RCC 7860 (cell line): ENCODE results near the gene MRNIP.

Experiments
- DNase-seq: peaks from one replicate; pipeline ENCODE4 v3.0.0-alpha.2; 2015; ENCODE audit warnings: low spot score
- FAIRE-seq: peaks from 2 replicates; lab custom pipeline; 2012; peaks lifted over from hg19 to GRCh38; lab: Jason Lieb, UNC

Gene MRNIP

DNA sequence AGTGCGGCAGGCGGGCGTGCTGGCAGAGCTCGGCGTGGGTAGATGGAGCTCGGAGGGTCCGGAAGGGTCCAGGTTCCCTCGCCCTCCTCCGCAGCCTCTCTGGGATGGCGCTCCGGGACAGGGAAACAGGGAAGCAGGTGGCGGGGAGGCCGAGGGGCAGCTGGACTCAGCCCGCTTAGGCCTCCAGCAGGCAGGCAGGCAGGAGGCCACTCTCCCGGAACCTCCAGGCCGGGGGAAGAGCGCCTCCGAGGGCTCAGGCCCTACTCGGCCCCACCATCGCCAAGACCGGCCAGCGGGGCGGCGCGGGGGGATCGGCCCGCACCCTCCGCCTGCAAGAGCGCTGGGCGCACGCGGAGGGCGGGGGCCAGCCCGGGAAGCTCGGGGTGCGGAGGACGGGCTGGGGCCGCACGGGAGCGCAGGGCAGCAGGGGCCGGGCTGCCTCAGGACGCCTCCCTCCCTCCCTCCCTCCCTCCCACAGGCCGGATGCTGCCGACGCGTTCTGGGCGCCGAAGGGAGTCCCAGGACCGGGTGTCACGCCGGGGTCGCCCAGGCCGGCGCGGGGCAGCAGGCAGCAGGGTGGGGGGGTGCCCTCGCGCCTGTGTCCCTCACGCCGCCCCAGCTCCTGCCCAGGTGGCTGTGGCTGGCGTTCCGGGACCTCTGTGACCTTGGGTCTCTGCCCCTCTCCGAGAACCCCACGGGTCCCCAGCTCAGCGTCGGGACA lies 52.9 kb downstream of the MRNIP start:
- FAIRE-seq = no peak
- DNase-seq = no peak

DNA sequence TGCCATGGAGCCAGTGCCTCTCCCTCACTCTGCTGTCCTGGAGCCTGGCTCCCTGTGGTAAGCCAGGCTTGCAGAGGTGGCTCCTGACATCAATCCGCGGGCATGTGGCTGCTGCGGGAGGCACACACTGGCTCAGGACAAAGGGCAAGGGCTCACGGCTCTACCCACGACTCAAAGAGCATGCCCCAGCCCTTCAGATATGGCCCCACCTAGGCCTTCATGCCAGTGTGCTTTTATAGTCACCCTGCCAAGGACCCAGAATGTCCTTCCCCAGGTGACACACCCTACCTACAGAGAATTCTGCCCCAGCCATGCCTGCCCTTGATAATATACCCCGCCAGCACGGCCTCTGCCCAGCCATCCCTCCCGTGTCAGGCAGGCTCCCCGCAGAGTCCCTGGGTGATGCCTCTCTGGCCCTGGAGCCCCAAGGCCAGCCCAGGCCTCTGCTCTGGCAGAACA lies 53.5 kb downstream of the MRNIP start:
- FAIRE-seq (no peak), DNase-seq (no peak)

DNA sequence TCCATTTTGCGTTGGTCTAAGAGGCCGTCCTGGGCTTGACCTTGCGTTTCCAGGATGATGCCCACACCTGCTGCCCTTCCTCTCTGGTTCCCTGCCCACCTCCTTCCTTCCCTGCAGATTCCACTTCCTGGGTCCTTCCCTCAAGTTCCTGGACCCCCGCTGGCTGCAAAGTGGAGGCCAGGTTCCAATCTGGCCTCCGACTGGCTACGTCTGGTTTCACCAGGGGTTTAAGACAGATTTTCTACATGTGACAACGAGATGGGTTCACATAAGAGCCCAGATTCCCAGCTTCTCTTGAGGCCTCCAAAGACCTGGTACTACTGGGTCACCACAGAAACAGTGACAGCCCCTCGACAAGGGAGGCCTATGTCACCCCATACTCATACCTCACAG lies 54.1 kb downstream of the MRNIP start:
- DNase-seq (no peak), FAIRE-seq (no peak)

DNA sequence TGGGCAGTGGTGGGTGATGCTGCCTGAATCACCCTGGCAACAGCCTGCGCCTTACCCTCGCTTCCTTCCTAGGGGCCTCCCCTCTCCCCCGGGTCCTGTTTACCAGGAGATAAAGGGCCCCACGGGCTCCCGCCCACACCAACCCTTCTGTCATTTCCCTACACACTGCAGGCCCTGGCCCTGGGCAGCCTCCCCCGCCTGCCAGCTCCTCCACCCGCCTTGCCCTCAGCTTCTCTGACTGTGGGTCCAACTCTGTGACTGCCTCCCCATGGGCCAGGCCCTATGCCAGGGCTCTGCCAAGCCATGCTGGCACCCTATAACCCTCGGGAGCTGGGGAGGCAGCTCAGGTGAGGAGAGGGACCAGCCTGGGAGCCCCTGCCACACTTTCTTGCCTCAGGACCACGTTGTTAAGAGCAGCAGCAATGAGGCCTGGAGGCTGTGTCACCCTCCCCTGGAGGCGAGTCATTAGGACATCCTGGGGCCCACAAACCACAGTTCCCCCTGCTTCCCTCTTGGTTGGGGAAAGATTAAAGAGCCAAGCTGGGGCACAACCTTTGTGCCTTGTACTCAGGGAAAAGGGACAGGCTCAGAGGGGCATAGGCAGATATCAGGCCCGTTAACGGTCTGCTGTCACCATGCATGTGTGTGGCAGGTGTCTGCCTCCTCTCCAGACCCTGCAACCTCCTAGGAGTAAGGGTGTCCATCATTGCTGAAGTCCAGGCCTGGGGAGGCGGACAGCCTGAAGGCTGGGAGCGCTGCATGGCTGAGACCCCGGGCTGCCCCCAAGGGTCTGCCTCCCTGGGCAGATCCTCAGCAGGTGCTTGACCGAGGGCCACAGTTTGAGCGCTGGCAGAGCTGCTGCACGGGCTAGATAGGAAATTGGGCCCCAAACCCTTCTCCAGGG lies 54.7 kb downstream of the MRNIP start:
- DNase-seq (no peak), FAIRE-seq (no peak)

DNA sequence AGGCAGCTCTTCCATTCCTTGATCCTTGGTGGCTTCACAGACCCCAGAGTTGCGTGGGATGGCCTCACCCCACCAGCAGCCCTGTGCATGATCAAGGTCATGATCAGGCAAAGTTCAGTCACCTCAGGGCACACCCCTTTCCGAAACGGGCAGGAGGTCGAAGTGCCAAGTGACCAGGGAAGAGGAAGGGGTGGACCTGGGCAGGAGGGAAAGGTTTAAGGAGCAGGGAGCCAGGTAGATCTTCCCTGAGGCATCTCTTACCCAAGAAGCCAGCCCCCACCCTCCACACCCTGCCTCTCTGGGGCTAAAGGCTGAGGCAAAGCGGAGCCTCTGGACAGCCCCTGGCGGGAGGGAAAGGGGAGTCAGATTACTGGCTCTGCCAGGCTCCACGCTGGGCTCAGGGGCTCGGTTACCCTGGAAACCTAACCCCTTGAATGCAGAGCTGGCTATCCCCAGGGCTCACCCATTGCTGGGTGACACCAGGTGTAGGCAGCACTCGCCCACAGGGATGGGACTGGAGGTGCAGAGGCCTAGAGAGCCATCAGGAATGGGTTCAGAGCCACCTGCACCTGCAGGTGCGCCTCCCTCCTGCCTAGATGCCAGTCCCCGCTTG lies 55.6 kb downstream of the MRNIP start:
- no peak for FAIRE-seq
- DNase-seq = no peak

DNA sequence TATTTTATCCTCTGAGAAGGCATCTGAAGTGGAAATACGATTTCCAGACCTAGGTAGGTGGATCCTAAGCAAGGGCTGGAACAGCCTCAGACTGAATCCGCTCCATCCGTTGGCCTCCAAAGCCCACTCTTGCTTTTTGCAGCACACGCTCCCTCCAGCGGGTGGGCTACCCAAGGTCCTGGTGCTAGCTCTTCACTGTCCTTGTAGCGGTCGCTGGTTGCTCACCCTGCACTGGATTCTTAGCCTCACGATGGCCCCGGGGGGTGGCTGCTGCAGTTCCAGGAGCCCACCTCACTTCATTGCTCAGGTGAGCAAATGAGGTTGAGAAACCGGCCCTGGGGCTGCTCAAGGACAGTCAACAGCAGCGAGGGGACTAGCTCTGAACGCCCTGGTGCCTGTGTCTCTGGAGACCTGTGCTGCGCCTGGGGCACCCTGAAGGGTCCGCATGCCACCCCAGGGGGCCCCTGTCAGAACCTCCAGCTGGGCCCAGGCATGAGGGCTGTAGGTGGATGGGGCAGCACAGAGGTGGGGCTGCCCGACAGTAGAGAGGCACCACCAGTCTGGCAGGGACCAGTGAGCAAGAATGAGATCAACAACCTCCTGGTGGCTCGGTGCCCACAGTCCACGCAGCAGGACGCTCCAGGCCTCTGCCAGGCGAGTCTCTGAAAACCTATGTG lies 56.3 kb downstream of the MRNIP start:
- FAIRE-seq (no peak), DNase-seq (no peak)

DNA sequence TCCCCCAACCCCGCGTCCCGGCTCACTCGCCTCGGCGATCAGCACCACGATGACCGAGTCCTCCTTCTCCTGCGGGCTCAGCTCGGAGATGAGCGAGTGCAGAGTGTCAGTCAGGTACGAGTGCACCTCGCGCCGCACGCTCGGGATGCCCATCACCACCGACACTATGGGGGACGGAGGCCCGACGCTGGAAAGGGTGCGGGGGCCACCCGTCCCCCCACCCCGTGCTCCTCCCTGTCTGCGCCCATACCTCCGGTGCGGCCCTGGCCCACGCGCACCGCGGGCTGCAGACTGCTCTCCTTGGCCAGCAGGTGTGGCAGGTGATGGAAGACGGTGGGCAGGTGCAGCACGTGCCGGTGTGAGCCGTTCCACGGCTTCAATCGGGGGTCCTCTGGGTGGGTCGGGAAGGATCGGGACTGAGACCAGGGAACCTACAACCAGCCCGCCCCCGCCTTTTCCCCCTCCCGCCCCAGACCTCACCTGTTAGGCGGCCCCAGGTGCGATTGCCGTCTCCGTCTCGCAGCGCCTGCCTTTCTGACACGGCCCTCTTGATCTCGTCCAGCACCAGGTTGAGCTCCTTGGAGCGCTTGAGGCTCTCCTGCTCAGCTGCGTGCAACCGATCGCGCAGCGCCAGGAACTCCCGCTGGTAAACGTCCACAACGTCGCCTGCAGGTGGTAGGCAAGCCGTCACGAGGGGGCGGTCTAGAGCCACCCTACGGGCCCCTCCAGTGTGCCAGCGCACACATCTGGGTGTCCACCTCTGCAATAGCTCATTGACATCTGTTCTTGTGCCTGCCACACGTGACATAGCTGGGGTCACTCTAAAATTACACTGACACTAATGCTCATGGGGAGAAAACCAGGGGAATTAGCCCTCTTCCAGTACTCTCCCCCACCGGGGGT lies 57.1 kb downstream of the MRNIP start:
- FAIRE-seq = no peak
- no peak for DNase-seq

DNA sequence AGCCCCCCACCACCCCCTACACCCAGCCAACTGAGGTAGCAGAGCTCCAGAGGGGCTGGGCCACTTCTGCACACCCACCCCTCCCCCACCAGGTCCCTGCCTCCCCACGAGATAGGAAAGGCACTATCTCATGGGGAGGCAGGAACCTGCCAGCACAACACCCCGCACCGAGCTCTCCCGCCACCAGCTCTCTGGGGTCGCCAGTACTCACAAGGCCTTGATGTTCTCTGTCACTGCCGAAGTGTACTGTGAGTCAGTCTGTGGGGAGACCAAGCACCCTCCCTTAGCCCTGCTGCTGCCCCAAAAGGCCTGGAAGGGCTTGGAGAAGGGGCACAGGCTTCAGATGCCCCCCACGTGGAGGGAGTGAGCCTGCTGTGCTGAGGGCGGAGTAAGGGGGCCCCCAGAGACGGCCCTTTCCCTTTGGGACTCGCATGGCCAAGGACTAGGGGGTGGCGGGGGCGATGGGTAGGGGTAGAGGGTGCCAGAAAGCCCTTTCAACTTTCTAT lies 57.9 kb downstream of the MRNIP start:
- FAIRE-seq (no peak), DNase-seq (no peak)

DNA sequence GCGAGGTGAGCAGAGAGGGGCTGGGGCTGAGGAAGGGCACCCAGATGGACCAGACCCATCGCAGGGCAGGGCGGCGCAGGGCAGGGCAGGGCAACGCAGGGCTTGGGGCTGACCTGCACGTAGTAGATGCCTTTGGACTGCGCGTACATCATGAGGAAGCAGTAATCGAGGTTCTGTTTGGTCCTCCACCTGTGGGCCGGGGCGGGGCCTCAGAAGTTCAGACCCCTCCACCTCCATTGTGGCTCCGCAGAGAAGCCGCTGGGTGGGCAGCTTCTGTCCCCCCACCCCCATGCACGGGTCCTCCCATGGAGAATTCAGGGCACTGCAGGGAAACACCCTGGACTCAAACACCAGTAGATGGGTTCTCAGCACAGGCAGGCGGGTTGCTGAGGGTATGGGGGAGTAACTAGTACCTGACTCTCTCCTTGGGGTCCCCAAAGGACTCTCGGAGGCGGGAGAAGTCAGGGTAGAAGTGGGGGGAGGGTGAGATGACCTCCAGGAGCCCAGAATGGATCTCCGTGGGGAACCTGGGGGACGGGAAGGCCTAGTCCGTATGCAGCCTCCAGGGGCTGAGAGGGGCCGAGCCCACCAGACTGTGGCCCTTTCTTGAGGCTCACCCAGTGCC lies 58.4 kb downstream of the MRNIP start:
- no peak for DNase-seq
- no peak for FAIRE-seq

DNA sequence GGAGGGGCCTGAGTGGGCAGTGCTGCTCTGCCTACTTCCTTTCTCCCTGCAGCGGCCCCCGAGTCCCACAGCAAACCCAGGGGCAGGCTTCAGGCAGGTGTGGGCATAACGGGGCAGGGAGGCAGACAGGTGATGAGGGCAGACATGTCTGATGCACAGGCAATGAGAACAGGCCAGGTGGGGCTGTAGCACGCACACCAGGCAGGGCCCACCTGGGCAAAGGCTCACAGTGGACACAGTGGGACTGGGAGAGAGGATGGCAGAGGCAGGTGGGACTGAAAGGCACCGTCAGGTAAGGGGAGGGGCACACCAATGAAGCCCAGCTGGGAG lies 59.0 kb downstream of the MRNIP start:
- DNase-seq (no peak), FAIRE-seq (no peak)

DNA sequence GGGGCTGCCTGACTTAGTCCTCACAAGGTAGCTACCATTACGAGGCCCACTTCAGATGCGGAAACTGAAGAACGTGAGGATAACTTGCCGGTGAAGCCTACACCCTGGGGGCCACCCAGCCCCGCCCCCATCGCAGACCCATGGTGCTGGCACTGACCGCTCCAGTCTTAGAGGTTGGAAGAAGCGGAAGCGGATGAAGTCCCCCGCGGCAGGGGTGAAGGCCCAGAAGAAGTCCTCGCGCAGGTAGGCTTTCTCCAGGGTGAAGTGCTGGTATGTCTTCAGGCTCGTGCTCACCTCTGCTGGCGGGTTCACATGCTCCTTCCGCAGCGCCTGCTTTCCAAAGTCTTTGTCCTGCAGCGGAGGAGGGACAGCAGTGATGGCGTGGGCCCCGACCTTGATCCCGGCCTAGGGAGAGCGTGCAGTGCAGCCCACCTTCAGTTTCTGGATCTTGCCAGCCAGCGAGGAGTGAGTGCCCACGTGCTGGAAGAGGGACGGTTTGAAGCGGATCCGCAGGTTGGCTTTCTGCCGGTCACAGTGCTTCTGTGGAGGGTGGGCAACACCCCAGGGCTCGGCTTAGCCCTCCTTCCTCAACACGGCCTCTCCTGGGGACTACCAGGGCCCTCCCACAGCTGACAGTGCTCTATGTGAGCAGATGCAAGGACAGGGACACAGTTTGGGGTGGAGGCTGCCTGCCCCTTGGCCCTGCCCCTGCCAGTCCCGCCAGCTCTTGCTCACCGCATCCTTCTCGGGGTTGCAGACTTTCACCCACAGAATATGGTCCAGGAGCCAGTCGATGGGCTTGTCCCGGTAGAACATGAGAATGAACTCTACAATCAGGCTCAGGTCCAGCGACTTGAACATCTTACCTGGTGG lies 59.6 kb downstream of the MRNIP start:
- no peak for DNase-seq
- no peak for FAIRE-seq

DNA sequence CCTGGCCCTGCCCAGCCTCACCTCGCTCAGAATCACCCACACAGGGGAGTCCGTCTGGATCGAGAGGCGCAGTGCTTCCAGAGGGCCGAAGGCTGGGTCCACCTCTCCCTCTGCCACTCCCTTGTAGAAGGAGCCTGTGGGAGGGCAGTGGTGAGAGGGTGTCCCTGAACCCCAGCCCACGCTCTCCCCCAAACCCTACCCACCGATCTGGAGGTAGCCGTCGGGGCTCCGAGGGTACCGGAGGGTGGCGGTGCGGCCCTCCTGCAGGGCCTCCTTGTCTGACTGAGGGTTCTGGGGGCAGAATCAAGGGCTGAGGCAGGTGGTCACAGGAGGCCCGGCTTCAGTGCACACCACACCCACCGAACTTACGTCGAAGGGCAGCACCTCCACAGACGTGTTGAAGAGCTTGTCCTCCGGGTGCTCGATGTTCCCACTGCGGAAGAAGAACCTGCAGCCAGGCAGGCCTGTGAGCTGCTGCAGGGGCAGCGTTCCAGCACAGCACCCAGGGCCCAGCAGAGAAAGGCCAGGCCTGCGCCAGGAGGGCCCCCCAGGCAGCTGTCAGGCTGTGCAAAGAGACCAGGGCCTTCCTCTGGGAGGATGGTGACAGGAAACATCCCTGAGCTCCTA lies 60.4 kb downstream of the MRNIP start:
- FAIRE-seq (no peak), DNase-seq (no peak)

DNA sequence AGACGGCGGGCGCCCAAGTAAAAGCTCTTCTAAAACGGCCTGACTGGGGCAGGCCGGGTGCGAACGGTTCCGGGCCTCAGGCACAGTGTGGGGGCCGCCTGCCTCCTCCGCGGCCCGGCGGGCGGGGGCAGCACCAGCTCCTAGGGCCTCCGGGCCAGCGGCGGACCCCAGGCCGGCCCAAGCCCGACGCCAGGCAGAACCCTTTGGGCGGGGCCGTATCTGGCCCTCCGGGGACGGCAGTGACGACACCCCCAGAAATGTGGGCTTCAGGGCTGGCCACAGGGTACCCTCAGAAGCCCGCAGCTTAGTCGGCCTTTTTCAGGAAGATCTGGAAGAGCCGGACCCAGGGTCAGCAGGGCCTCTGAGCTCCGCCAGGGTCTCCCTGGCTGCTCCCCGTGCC lies 60.9 kb downstream of the MRNIP start:
- DNase-seq = no peak
- no peak for FAIRE-seq

DNA sequence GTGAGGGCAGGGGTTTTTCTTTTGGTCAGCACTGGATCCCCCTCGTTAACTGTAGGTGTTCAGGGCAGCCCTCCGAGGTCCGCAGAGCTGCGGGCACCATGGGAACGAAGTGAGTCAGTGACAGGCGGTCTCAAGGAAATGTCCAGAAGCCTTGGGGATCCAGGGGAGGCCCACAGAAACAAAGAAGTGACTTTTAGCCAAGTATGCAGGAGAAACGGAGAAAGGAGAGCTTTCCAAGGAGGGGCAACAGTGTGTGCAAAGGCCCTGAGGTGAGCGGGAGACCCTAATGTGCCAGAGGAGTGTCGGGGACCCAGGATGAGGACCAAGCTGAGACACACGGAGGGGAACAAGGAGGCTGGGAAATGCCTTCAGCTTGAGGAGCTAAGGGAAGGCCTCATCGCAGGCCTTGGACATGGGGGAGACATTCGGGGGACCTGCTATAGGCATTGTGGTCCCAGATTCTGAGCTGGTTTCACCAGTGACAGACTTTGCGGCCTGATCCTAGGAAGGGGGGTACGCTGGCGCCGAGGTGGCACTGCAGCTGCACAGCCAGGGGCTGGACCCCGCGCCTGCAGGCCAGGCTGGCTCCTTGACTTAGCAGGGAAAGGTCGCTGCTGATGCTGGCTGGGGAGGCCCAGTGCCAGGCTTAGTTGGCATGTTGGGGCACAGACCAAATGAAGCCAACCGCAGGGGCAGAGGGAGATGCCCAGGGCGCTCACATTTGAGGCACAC lies 61.6 kb downstream of the MRNIP start:
- FAIRE-seq (no peak), DNase-seq (no peak)

DNA sequence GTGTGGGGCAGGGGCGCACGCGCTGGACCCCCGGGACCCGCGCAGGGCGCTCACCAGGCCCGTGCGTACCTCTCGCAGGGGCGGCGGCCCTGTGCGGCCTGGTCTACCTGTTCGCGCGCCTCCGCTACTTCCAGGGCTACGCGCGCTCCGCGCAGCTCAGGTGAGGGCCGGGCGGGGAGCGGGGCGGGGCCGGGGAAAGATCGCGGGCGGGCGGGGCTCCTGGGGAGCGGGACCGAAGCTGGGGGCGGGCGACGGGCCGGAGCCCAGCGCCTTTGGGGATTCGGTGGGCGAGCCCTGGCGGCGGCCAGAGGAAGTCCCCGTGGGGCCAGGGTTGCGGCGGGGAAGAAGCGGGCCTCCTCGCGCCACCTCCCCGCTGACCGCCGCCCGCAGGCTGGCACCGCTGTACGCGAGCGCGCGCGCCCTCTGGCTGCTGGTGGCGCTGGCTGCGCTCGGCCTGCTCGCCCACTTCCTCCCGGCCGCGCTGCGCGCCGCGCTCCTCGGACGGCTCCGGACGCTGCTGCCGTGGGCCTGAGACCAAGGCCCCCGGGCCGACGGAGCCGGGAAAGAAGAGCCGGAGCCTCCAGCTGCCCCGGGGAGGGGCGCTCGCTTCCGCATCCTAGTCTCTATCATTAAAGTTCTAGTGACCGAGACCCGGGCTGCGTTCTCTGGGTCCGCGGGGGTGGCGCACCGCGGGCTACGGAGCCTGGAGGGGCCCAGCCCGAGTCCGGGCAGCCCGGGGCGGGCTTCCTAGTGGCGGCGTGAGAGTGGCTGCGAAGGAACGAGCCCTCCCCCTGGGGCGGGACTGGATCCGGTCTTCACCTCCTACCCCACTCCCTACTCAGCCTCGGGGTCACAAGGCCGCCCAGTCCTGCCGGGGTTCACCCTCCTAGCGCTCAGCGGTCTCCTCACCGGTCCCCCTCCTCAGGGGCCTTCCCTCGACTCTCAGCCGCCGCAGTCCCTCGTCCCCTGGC lies 62.5 kb downstream of the MRNIP start:
- FAIRE-seq (no peak), DNase-seq (peak; percentile 68)

DNA sequence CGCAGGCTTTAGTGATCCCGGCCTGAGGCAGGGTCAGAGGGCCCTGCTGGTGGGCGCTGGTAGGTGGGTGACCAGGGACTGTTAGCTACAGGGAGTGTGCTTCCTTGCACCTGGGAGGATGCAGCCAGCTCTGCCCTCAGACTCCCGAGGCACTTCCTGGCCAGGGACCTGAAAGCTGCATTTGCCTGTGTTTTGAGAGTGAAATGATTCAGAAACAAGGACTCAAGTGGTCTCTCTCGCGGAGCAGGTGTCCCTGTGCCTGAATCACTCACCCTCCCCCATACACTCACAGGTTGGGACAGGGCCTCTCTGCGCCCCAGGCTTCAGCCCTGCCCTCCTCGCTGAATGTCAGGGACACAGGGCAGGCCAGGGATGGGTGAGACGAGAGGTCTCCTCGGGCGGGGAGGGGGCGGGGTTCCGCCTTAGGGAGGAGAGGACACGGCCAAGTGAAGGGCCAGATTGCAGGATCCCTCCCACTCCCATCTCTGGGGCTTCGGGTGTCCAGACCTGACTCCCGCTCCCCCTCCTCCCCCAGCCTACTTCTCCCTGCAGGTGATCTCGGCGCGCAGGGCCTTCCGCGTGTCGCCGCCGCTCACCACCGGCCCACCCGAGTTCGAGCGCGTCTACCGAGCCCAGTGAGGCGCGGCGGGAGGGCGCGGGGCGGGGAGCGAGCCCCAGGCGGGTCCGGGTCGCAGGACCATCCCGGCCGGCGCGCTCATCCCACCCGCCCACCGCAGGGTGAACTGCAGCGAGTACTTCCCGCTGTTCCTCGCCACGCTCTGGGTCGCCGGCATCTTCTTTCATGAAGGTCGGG lies 63.4 kb downstream of the MRNIP start:
- no peak for DNase-seq
- FAIRE-seq = no peak
